Astrocyte of the cerebellum (primary cell): ENCODE measurements around the gene AKAP12.

Experiments
- DNase-seq: peaks from one replicate; pipeline ENCODE4 v3.0.0-alpha.2; 2011; ENCODE audit warnings: low read depth
- H3K4me3 ChIP-seq: 2 replicates; pipeline ENCODE4 v1.5.1; 2011; ENCODE audit warnings: mild to moderate bottlenecking, low read depth, low read length, moderate library complexity
- in situ Hi-C: cut with HindIII; loops from 2 replicates; pipeline ENCODE4 v1.10.0; 2017; ENCODE audit warnings: low sequenced_read_pairs
- TF ChIP-seq, protein P1 (sequence below): IDR thresholded peaks from 2 replicates; pipeline ENCODE4 v1.5.1; 2012; ENCODE audit warnings: low read length, low read depth, moderate library complexity, mild to moderate bottlenecking; ENCODE audit errors: missing control alignments

AKAP12 gene, protein sequence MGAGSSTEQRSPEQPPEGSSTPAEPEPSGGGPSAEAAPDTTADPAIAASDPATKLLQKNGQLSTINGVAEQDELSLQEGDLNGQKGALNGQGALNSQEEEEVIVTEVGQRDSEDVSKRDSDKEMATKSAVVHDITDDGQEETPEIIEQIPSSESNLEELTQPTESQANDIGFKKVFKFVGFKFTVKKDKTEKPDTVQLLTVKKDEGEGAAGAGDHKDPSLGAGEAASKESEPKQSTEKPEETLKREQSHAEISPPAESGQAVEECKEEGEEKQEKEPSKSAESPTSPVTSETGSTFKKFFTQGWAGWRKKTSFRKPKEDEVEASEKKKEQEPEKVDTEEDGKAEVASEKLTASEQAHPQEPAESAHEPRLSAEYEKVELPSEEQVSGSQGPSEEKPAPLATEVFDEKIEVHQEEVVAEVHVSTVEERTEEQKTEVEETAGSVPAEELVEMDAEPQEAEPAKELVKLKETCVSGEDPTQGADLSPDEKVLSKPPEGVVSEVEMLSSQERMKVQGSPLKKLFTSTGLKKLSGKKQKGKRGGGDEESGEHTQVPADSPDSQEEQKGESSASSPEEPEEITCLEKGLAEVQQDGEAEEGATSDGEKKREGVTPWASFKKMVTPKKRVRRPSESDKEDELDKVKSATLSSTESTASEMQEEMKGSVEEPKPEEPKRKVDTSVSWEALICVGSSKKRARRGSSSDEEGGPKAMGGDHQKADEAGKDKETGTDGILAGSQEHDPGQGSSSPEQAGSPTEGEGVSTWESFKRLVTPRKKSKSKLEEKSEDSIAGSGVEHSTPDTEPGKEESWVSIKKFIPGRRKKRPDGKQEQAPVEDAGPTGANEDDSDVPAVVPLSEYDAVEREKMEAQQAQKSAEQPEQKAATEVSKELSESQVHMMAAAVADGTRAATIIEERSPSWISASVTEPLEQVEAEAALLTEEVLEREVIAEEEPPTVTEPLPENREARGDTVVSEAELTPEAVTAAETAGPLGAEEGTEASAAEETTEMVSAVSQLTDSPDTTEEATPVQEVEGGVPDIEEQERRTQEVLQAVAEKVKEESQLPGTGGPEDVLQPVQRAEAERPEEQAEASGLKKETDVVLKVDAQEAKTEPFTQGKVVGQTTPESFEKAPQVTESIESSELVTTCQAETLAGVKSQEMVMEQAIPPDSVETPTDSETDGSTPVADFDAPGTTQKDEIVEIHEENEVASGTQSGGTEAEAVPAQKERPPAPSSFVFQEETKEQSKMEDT (N-terminal part only)

DNA sequence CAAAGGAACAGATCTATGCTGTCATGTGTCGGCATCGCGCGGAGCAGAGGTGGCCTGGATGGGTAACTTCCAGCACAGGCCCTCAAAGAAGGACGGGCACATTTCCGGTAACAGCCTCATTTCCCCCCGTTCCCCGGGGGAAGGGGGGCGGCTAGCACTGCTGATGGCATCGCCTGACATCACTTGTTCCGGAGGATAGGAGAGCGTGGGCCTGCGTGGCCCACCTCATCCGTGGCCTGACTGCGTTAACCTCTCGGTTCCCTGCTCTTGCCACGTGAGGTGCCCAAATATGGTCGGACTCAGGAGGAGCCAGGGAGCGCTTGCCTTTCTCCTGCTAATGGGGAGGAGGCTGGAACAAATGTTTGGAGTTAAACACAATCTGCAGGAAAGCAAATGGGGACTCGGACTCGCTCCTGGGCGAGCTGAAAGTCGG, at the start of gene AKAP12:
TSS of gene AKAP12 (plus strand) at position 365 of the 433 bp plus-strand sequence. CDS start 596 bp downstream, outside the sequence.
- TF ChIP-seq, protein P1, sequence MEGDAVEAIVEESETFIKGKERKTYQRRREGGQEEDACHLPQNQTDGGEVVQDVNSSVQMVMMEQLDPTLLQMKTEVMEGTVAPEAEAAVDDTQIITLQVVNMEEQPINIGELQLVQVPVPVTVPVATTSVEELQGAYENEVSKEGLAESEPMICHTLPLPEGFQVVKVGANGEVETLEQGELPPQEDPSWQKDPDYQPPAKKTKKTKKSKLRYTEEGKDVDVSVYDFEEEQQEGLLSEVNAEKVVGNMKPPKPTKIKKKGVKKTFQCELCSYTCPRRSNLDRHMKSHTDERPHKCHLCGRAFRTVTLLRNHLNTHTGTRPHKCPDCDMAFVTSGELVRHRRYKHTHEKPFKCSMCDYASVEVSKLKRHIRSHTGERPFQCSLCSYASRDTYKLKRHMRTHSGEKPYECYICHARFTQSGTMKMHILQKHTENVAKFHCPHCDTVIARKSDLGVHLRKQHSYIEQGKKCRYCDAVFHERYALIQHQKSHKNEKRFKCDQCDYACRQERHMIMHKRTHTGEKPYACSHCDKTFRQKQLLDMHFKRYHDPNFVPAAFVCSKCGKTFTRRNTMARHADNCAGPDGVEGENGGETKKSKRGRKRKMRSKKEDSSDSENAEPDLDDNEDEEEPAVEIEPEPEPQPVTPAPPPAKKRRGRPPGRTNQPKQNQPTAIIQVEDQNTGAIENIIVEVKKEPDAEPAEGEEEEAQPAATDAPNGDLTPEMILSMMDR: no peak
- H3K4me3 ChIP-seq: peak within 1 kb of the TSS; percentile 87
- no peak for DNase-seq
- in situ Hi-C loops: loop anchor here (5.0 kb wide), 1 partner anchor 63 kb away; no protein-coding TSS in a partner anchor

DNA sequence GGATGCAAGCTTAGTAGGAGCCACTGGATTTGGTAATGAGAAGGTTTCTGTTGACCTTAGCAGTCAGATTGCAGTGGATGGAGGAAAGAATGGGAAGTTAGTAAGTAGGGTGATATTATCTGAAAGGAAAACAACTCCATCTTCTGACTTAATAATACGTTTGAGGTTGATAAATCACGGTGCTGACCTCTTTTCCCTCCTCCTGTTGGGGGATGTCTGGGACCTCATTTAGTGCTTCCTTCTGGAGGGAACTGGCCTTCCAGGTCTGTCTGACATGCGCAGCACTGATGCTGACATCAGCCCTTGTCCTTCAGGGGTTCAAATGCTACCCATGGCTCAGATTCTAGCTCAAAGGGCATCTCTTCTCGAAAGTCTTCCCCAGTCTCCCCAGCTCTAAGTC, 48.2 kb upstream of the AKAP12 start:
- no peak overlapping the region for H3K4me3 ChIP-seq
- no peak for DNase-seq
- in situ Hi-C loops: no loop called here
- TF ChIP-seq, protein P1: no peak

DNA sequence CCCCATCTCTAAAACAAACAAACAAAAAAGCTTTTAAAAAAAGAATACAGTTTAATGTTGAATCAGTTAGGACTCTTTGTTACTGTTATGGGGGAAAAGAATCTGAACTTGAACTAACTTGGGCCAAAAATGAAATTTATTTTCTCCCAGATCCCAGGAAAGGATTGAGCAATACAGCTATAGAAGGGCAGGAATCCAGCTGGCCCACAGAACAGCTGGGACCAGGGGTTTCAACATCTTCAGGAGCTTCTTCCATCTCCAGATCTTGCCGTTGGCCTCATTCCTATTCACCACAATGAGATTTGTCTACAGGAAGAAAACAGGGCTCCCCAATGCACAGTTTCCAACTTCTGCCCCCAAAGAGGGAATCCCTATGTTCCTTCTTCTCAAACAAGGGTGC, 43.2 kb upstream of the AKAP12 start:
- DNase-seq: no peak
- in situ Hi-C loops: no loop called here
- TF ChIP-seq, protein P1: no peak
- no peak overlapping the region for H3K4me3 ChIP-seq

DNA sequence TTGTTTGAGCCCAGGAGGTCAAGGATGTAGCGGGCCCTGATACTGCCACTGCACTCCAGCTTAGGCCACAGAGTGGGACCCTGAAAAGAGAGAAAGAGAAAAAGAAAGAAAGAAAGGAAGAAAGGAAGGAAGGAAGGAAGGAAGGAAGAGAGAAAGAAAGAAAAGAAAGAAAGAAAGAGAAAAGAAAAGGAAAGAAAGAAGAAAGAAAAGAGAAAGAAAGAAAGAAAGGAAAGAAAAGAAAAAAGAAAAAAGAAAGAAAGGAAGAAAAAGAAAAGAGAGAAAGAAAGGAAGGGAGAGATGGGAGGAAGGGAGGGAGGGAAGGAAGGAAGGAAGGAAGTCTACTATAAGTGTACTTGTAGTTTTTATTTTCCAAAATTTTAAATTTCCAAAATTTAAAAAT, 42.2 kb upstream of the AKAP12 start:
- no peak overlapping the region for H3K4me3 ChIP-seq
- DNase-seq: no peak
- in situ Hi-C loops: no loop called here
- TF ChIP-seq, protein P1: no peak

DNA sequence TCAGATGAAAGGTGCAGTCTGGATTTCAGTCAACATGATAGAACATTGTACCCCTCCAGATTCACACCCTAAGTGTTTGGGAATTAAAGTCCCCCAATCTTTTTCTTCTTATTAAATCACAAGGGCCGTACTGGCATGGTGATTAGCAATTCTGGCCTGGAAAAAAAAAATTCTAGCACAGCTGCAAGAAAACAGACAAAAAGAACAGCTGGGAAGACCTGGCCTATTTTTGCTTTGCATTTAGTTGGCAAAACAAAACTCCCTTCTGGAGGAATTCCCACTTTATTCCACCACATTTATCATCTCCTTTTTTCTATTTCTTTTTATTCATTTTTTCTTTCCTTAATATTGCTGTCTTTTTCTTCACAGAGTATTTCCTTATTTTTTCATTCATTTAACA, 39.8 kb upstream of the AKAP12 start:
- no peak overlapping the region for H3K4me3 ChIP-seq
- no peak for DNase-seq
- TF ChIP-seq, protein P1: no peak
- in situ Hi-C loops: no loop called here
